ENCODE data around the gene ASTN1.

ASTN1 gene

GRCh38 chr1:176837708-176838107 is 326.8 kb downstream of the ASTN1 start:
- DNase-seq (ENCODE audit: low spot score): no peak

GRCh38 chr1:176831150-176831549 is 333.4 kb downstream of the ASTN1 start:
- DNase-seq (ENCODE audit: low spot score): no peak

- no peak for DNase-seq (ENCODE audit: low spot score)
These were observed 335.3 kb downstream of the ASTN1 start for GRCh38 chr1:176829261-176829660.

- DNase-seq (ENCODE audit: low spot score): no peak
These were observed 338.2 kb downstream of the ASTN1 start for GRCh38 chr1:176826265-176826664.

- no peak for DNase-seq (ENCODE audit: low spot score)
These were observed 344.0 kb downstream of the ASTN1 start for GRCh38 chr1:176820391-176821031.

GRCh38 chr1:176816232-176816631 is 348.3 kb downstream of the ASTN1 start:
- DNase-seq (ENCODE audit: low spot score): no peak

GRCh38 chr1:176815621-176816020 is 348.9 kb downstream of the ASTN1 start:
- no peak for DNase-seq (ENCODE audit: low spot score)

- DNase-seq (ENCODE audit: low spot score): no peak
These were observed 352.8 kb downstream of the ASTN1 start for GRCh38 chr1:176811511-176812288.

GRCh38 chr1:176809292-176809691 is 355.2 kb downstream of the ASTN1 start:
- DNase-seq (ENCODE audit: low spot score): no peak

Measured in kidney capillary endothelial cell (primary cell).